HG03175 (cell line): Measurements from ENCODE around the gene FAM133A.

Experiments used
- ATAC-seq: cut with Tn5 transposase; IDR thresholded peaks from one replicate; pipeline ENCODE4 v1.9.1; 2021; ENCODE audit warnings: mild to moderate bottlenecking, moderate library complexity; ENCODE audit not compliant: unreplicated experiment

Gene FAM133A

GRCh38 chrX:93673869-93674271 lies at the start of gene FAM133A:
TSS of gene FAM133A (plus strand) at chrX:93674206. CDS start at chrX:93709420, 35,214 bp downstream.
- ATAC-seq: no peak

- no peak for ATAC-seq
Observed at GRCh38 chrX:93637591-93637990, 36.4 kb upstream of the FAM133A start.

GRCh38 chrX:93649381-93649780 lies 24.6 kb upstream of the FAM133A start:
- no peak for ATAC-seq

- no peak for ATAC-seq
Observed at GRCh38 chrX:93660575-93660974, 13.4 kb upstream of the FAM133A start.

GRCh38 chrX:93673056-93673868 lies 744 bp upstream of the FAM133A start, which contains the start of gene NAP1L3:
TSS of gene NAP1L3 (minus strand) at chrX:93673578. CDS start at chrX:93673304, 274 bp downstream.
- peak; percentile 53 for ATAC-seq

GRCh38 chrX:93695981-93696380 lies 22.0 kb downstream of the FAM133A start:
- ATAC-seq: no peak

- no peak for ATAC-seq
Observed at GRCh38 chrX:93703701-93704100, 29.7 kb downstream of the FAM133A start.

- ATAC-seq: no peak
Observed at GRCh38 chrX:93711076-93711475, 37.1 kb downstream of the FAM133A start.

GRCh38 chrX:93741811-93742210 lies 67.8 kb downstream of the FAM133A start:
- ATAC-seq: no peak

GRCh38 chrX:93760163-93760562 lies 86.2 kb downstream of the FAM133A start:
- ATAC-seq: no peak
